Stimulated activated CD4-positive, alpha-beta T cell treated with anti-CD3 and anti-CD28 coated beads, Interleukin-2, amount 100 ng/mL, for 4 hours (primary cell): ENCODE measurements around the gene SSBP3.

Source experiments
- DNase-seq: peaks from one replicate; pipeline ENCODE4 v3.0.0-alpha.2; 2020; ENCODE audit warnings: low read depth

SSBP3 gene

DNA sequence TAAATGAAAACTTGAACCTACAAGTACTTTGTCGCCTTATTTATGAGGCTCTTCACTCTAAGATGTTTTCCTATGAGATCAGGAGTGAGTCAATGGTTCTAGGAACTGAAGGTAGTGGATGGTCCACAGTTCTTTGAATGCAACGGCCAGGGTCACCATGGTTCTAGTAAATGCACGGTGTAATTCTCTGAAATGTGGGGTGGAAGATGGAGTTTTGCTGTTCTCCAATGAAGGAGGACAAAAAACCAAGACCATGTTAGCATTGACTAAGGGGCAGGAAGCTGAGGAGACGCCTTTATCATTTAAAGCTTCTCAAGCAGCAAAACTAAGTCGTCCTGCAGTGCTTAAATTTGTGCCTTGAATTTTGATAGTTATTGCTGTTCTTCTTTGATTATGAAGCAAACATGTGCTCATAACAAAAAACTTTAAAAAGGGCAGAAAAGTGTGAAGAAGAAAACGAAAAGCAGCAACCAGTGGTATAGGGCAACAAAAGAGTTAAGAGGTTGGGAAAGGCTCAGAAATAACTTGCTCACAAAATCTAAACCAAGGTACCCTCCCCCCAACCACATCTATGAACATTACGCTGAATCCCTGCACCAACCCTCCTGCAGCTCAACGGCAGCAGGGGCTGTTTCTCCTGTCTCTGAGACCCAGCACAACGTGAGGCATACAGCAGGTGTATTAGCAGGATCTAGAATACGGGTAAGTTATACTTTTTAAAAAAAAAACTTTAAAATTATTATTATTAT, 121.2 kb downstream of the SSBP3 start:
- peak; percentile 17 for DNase-seq

DNA sequence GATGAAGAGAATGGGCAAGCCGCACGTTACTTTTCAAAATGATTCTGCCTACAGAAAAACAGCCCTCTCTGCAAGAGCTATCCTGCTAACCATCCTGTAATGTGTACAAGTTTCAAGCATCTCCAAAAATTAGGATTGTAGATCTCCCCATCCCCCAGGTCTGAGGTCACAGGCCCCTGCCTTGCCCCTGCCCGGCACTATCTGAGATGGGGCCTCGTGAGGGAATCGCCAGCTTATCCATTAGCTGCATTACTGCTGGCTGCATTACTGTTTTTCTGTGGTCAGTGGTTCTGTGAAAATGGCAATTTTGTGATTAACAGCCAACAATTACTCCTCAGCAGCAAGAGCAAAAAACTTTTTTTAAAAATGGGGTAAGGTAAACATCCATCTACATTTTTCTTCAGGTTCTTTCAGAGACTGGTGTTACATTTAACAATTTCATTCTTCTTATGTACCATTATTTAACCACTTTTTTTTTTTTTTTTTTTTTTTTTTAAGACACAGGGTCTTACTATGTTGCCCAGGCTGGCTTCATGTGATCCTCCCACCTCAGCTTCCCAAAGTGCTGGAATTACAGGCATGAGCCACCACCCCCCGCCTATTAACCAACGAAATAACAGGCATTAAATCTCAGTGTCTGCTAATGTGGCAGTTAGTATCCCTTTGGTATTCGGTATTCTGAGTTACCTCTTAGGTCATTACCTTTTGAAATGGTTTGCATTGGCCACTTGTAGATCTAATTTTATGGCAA, 122.4 kb downstream of the SSBP3 start:
- DNase-seq = no peak

DNA sequence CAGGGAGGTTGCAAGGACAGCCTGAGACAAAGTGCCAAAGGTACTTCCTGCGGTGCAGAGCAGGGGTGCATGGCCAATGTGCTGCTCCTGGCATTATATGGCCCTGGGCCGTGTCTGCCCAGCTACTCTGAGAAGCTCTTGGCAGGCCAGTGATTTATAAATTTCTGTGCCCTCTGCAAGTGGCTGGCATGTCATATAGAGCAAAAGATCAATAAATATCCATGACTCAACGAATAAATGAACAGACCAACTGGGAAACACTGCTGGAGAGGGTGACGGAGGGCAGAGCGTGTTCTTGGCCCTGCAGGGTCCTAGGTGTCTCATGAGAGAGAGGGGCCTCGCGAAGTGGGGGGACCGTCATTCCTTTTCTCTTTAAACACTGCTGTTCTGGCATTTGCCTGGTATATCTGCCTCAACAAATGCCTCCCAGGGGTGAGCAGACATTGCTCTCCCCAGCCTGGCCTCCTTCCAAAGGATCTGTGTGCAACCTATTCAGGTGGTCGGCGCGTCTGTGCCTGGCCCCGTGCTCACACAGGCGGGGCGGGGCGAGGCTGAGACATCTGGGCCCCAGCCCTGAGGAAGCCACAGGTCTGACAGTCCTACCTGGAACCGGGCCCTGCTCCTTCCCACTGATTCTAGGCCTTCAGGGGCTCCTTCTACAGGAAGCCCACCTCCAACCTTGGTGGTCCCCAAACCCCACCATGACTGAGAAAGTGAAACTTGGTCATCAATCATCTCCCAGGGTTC, 123.9 kb downstream of the SSBP3 start:
- no peak for DNase-seq

DNA sequence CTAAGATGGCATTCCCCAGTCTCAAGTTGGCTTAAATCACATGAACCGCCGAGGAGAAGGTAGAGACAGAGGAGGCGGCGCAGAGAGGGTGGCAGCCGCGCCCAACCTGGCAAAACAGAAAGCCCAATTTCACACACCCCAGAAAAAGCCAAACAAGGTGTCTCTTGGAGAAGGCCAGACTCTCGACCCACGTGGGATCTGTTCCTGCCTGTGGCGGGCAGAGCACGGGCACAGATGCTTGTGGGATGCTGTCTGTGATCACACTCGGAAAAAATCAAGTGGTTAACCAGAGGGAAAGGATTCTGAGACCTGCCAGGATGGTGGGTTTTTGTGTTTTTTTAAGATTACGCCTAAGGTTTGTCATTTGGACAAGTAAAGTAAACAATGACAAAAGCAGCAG, 125.5 kb downstream of the SSBP3 start:
- DNase-seq = no peak

DNA sequence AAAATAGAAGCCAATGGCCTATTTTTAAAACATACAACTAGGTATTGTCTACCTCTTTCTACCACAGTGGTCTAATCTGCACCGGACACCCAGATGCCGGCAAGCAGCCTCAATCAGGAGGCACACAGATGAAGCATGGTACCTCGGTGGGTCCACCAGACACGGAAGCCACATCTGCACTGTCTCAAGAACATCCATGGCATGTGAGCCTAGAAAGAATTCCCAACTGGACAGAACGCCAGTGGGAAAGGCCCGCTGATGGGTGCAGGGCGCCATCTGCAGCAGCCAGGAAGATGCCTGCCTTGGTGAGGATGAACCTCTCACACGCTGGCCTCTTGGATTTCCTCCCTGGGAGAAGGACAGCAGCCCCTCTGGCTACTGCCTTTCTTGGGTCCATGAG, 126.7 kb downstream of the SSBP3 start:
- no peak for DNase-seq

DNA sequence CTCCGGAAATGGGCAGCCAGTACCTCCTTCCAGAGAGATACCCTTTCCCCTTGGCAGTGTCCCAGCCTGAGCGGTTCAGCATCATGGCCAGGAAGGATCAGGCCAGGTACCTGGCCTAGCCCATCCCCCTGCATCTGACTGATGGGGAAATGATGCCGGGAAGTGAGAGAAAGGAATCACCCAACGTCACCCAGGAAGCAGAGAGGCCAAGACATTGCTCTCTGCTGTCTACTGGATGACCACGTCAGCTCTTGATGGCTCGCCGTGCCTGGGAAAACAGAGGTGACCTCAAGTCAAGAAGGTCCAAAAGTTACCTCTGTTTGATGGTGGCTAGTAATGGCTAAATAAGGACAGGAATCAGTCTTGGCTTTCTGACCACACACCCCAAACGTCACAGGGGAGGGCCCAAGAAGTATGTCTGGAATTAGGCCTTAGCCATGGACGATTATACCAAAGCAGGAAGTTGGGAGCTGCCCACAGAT, 127.2 kb downstream of the SSBP3 start:
- DNase-seq = no peak

DNA sequence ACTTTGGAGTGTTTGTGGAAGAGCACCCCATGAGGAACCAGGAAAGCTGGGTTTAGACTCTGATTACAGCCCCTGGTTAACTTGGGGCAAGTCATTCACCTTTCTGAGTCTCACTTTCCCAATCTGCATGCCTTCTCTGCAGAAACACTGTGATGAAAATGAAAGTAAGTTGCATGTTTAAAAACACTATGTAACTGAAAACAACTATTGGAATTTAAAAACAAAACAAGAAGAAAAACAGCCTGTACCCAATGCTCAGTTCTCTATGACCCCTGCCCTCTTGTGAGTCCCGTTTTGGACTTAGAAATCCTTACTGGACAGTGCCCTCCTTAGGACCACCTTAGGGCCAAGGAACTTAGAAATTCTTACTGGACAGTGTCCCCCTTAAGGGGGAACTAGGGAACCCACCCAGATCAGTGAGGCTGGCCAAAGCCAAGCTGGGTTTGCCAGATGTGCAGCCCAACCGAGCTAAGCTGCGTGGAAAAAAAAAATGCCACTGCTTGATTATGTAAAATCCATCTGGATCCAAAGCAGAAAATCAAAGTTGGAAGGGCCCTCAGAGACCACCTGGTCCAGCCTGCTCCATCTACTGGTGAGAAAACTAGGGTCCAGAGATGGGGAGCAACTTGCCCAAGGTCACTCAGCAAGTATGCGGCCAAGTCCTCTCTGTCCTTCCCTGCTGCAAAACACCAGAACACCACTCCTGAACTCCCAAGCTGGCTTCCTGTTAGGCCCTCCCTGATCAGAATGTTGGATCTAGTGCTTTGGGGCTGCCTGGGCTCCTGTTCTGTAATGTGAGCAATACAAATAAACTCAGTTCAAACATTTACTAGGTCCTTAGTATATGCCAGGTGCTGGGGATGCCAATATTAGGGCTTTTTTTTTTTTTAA, 128.5 kb downstream of the SSBP3 start:
- DNase-seq = no peak

DNA sequence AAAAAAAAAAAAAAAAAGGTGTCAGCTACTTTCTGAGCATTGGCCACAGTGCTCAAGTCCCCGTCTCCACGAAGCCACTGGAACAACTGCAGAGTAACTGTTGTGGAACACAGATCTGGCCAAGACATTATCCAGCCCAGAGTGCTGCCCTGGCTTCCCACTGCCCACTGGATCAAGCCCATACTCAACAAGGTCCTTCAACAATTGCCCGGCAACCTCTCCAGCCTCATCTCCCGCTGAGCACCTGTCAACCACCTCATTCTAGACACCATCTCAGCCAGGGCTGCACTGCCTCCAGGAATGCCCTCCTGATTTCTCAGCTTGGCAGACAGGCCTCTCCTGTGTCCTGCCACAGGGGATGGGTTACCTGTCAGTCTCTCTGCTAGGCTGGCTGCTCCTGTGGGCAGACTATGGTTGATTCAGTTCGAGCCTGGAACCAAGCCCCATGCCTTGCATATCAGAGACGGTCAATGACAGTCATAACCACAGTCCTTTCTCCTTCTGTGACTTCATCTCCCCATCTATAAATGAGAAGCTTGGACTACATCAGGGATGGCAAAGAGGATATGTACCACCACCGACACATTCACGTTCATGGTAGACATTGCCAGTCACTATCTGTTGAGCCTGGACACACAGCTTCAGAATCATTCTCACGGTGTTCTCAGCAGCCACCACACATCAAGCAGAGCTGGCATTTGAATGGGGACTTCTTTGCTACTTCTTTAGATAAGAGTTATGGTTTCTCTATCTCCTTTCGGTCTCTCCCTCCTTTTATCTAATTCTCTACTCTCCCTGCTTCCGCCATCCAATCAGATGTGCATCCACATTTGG, 129.4 kb downstream of the SSBP3 start:
- DNase-seq = no peak

DNA sequence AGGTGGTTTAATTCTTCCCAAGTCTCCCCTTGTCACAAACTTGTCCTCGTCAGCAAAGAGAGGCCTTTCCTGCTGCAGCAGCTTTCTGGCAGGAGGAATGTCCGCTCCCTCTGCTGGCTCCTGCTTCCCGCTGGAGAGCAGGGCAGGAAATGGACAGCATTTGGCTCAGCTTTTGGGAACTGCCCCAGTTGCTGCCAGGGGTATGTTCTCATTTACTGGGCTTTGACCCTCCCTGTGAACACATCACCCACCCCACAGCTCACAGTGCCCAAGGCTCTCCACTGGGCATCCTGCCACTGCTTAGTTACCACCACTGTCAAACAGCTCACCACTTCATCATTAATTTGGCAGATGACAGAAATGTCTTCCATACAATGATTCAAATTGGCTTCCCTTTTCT, 130.8 kb downstream of the SSBP3 start:
- DNase-seq = no peak

DNA sequence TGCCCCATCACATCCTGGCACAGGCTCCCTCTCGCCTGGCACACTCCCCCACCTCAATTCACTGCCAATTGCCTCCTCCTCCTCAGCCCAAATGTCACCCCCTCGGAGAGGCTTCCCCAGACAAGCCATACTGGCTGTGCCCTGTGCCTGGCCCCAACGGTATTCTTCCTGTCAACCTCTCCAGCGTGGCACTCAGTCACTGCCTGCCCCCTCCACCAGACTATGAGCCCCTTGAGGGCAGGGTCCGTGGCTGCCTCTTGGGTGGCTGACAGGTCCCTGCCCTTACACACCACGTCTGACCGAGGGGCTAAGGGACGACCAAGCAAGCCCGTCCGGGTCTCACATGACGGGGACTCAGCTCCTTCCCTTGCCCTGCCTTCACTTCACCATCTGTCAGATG, 131.3 kb downstream of the SSBP3 start:
- DNase-seq = no peak

DNA sequence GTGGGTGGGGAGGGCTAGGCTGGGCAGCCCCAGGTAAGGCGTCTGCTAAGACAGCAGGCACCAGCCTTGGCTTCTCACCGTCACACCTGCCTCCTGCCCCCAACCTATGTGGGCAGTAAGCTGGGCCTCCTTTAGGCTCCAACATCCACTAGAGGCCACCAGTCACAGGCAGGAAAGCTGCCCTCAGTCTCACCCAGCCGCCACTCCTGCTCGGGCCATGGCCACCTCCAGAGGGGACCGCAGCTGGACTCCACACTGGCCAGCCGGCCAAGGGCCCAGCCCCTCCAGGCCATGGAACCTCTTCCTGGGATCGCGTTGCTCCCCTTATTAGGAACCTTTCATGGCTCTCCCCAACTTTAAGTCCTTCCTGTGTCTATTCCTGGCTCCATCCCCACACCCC, 131.7 kb downstream of the SSBP3 start:
- no peak for DNase-seq

DNA sequence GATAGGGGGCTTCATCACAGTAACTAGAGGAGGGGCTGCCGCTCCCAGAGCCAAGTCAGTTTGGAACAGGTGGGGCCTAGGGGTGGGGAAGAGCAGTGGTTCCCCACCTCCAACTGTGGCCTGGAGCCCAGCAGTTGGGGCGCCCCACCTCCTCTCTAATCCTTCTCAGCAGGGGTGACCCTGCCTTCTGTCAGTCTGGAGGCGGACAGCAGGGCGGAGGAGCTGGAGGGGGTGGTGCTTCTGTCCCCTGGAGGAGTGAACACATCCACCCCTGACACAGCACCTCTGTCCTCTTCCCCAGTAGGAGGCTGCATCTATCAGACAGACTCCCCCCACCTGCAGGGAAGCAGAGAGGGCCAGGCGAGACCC, 132.4 kb downstream of the SSBP3 start:
- no peak for DNase-seq

DNA sequence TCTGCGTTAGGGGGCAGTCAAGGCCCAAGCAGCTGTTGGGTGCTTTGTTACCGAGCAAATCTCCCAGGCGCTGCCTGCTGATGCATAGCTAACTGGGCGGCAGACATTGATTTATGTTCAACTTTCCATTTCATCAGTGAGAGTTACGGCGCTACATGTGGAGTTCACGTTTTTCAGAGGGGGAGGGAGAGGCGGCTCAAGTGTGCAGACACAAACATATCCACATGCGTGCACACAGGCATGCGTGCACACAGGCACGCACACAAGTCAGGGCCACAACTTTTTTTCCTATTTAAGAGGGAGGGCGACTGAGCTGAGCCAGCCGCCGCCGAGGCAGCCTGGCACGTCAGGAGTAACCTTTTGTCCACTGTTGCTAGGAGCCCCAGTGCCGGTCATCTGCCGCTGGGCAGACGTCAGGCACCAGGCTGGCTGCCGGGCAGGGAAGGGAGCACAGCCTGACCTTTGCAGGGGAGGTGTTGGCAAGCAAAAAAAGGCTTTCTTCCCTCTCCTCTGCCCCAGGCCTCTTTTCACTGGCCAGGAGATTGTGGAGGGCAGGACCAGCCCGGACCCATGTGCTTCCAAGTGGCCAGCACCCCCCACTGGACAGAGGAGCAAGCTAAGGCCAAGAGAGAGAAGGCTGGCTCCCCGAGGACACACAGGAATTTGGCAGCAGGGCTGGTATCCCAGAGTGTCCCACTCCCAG, 133.0 kb downstream of the SSBP3 start:
- DNase-seq = no peak

DNA sequence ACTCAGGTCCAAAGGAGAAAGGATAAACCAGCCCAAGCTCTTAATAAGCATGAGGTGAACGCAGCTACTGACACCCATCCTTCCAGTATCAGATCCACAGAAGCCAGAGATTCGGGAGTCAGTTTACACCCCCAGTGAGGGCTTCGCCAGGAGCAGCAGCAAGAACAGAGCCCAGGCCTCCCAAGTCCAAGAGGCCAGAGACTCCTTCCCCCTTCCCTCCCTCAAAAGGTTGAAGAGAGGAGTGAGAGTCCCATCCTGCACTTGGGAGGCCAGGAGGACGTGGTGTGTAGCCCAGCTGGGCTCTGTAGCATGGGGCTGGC, 133.5 kb downstream of the SSBP3 start:
- DNase-seq = no peak

DNA sequence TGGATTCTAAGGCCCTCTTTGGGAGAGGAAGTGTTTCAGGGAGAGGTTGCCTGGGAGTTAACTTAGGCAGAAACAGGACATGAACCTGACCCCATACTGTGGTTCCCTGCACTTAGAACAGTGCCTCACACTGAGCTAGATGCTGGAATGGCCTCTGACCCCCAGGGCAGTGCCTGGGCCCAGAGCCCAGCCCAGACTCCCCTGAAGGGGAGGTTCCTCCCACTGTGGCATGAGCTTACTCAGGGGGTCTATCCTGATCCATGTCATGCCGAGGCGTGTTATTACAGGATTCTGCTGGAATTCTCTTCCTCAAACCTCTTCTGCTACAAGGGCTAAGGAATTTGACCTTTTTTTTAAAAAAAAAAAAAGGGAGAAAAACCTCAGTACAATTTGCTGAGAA, 134.1 kb downstream of the SSBP3 start:
- no peak for DNase-seq

DNA sequence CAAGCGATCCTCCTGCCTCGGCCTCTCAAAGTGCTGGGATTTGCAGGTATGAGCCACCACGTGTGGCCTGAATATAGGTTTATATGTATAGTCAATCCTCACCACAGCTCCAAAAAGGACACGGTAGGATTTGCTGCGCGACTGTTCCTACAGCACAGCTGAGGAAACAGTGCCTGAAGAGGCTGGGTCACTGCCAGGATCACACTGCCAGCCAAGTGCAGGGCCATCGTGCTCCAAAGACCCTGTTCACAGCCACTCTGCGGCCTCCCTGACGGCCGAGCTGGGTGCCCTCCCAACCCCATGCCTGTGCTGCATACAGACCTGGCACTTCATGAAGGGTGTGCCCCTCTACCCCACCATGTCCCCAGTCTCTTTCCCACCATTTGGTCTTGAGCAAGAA, 134.9 kb downstream of the SSBP3 start:
- no peak for DNase-seq

DNA sequence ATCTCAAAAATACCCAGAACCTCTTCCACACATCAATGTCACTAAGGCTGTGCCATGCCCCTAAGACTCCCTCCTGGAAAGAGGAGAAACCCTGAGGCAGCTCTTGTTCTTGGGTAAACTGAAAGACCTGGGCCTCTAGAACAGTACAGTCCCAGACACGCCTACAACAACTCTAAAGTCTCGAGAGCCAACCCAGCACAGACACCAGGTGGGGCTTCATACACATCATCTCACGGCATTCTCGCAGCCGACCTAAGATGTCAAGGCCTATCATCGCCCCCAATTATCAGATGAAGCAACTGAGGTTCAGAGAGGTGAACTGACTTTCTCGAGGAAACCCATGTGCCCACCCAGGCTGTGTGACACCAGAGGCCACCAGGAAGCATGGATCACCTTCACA, 135.7 kb downstream of the SSBP3 start:
- DNase-seq = no peak

DNA sequence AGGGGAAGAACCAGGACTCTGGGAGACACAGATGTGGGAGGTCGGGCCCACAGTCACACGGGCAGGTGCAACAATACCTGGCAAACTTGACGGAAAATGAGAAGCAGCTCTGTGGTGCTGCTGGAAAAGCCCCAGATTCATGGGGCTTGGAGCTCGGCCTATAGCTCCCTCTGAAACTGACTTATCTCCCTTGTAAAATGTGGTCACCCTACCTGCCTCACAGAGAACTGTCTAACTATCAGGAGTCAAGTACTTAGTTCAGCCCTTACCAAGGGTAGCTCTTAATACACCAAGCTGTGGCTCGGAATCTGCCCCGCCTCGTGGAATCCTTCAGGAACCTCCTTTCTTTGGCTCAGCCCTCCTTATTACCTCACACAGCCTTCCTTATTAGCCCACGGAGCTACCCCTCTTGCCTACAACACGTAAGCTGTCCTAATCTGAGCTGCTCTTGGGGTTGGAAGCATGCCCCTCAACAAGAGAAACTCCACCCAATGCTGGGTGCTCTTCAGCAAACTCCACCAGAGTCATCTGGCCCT, 137.4 kb downstream of the SSBP3 start:
- no peak for DNase-seq

DNA sequence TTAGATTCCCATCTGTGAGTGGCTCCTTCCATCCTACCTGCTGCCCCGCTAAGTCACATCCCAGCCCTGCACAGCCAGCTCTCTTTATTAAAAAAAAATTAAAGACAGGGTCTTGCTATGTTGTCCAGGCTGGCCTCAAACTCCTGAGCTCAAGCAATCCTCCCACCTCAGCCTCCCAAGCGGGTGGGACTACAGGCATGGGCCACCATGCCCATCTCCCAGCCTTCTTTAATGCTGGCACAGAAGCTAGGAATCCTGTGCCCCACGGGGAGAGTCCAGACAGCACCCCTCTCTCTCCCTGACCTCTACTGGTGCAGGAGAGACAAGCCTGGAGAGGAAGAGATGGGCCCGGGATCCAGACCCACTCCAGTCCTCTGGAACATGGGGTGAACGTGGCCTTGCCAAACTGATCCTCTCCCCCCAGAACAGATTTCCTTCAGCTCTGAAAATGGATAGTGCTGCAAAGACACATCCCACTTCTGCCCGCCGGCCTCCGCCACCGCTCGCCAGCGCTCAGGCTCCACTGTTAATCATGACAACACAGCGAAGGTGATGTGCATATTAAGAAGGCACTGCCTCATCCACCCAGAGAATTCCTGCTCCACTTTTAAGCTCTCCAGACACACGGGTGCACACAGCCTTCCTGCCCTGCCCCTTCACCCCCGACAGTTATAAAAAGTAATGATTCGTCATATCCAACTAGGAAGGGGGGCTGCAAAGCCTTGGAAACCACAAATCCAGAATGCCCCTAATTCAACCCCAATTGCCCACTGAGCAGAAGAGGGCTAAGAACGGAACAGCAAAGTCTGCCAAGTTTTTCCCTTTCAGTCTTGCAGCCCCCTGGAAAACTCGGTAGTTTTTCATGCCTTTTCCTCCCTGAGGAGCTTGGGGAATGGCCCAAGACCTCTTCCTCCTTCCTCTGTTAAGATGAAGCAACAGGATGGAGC, 138.1 kb downstream of the SSBP3 start:
- no peak for DNase-seq
